Stimulated activated CD4-positive, alpha-beta T cell treated with anti-CD3 and anti-CD28 coated beads, Interleukin-12 subunit alpha, Interleukin-12 subunit beta, amount 100 ng/mL, for 4 hours (primary cell): Measurements from ENCODE around the gene MYZAP.

Experiments
- DNase-seq: peaks from one replicate; pipeline ENCODE4 v3.0.0-alpha.2; 2020

MYZAP gene

DNA sequence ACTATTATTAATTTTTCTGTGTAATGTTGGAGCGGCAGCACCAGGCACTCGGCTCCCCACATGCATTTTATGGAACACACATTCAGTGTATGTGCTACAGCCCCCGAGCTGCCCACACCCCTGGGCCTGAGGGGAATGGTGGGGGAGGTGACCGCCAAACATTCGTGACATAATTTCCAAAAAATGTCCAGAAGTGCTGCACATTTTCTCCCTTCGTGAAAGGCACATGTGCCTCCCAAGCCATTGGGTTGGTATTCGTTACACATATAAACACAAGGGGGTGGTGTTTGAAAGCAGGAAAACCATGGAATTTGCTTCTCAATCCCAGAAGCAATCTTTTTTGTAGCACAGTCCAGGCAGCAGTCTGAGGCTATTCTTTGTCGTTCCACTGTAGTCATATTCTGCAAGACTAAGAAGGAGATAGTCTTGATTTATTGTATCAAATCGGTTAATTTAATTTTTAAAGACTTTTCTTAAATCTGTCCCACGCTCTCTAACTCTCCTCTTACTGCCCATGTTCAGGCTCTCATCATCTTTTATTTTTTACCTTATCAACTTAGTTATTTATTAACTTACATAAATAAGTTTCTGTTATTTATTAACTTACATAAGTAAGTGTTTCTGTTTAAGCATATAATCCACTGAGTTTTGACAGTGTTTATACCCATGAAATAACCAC is 75.6 kb downstream of the MYZAP start:
- DNase-seq, result no peak

DNA sequence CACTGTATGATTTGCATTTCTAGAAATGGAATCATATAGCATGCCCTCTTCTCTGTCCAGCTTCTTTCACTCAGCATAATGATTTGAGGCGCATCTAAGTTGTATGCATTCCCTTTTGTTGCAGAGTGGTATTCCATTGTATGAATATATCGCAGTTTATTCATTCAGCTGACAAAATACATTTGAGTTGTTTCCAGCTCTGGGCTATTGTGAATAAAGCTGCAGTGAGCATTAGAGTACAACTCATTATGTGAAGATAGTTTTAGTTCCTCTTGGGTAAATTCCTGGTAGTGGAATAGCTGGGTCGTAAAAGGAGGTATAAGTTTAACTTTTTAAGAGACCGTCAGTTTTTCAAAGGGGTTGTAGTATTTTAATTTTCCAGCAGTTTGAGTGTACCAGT is 76.3 kb downstream of the MYZAP start:
- DNase-seq, result no peak

DNA sequence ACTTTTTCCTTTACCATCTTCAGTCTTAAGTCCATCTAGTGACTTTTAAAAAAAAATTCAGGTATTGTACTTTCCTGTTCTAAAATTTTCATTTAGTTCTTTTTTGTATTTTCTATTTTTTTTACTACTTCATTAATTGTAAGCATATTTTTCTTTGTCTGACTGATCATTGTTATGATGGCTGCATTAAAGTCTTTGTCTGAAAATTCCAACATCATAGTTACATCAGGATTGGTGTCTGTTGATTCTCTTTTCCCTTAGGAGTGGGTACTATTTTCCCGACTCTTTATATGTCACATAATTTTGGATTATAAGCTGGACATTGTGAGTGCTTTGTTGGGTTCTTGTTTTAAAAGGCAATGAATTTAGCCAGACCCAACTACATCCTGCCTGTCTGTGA is 79.9 kb downstream of the MYZAP start:
- no peak for DNase-seq

DNA sequence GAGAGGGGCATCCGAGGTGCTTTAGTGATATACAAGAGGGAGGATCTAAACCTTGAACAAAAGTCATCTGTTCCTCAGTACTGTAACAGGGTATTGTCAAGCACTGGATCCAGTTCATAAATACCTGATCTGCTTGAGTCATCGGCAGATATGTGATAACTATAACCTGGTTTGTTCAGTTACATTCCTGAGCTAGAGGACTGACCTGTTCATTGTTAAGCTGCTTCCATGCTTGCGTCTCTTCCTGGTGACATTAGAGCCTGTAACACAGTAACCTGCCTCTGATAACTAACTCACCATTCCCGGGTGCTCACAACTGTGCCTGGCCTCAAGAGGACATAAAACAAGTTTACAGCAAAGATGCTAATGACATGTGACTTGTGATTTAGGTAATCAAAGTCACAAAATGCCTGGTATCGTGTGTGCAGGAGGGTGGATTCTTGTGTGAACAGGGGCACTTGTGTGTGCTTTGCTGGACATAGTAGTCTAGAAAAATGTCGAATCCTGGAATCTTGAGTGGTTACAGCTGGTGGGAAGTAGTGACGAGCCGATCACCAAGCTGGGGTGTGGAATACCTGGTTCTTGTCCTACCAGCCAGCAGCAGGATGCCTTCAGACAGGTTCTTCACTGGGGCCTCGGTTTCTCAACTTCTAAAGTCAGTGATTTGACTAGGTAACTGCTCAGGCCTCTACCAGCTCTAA is 83.9 kb downstream of the MYZAP start:
- no peak for DNase-seq

DNA sequence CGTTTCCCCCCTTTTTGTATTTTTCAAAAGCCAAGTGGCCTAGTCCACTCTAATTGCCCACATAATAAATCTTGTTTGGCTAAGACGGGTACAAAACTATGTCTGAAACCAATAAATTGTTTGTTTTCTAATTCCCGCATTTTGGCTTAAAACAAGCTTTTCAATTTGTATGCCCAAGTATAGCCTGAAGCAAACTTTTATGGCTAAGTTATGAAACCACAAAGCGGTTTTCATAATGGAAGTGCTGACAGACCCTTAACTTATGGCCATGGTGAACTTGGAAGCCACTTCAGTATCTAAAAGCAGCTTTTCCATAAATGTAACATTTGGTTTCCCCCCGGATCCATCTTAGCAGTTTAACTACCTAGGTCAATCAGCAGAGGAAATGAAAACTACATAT is 84.9 kb downstream of the MYZAP start:
- no peak for DNase-seq

DNA sequence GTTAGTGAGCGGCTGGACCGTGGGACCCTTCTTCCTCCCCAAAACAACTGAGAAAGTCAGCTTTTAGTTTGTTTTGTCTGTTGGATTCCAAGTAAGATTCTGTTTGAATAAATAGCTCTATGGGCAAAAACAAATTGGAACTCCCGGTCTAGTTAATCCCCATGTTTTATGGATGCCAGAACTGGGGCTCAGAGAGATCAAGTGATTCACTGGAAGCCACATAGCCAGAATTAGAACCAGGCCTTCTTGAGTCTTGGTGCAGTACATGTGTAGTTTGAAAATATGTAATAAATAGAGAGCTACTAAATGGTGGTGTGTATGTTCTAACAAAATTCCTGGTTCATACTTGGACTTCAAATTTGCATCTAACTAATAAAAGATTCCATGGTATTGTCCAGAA is 85.5 kb downstream of the MYZAP start:
- no peak for DNase-seq

DNA sequence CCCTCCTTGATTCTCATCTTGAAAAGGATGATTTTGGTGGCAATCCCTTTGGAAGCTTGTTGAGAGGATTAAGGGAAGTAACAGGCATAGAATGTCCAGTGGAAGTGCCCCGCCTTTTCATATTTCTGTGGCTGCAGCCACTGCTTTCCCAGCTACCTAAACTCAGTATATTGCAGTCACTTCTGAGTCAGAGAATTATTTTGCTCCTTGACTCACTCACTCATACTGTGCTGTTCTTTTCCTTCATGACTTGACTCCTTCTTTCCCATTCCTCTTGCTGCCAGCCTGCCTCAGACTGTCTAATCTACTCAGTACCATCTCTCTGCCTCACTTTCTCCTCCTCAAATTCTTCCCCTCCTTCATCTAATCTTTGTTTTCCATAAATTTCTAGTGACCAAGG is 88.3 kb downstream of the MYZAP start:
- no peak for DNase-seq

DNA sequence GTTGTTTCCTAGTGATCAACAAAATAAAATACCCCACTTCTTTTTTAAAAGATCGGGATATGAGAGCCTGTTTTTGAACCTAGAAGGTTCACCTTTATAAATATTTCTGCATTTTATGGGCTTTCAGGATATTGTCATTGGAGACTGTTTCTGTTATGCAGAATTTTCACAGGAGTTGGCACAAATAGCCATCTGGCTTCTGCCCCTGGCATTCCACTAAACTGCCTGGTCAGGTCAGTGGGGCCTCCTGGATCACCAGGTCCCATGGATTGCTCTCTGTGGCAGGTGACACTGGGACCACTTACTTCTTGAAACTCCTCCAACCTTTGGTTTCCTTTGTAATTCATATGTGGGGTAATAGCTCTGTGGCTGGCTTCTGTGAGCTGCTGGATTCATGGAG is 89.3 kb downstream of the MYZAP start:
- no peak for DNase-seq

DNA sequence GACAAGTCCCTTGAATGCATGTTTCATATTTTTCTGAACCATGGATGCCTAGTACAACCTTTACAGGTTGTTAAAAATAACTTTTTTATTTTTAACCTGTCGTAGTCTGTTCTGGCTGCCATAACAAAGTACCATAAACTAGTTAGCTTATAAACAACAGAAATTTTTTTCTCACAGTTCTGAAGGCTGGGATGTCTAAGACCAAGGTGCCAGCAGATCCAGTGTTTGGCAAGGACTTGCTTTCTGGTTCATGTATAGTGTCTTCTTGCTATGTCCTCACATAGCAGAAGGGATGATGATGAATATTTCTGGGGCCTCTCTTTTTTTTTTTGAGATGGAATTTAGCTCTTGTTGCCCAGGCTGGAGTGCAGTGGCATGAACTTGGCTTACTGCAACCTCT is 91.8 kb downstream of the MYZAP start:
- no peak for DNase-seq

DNA sequence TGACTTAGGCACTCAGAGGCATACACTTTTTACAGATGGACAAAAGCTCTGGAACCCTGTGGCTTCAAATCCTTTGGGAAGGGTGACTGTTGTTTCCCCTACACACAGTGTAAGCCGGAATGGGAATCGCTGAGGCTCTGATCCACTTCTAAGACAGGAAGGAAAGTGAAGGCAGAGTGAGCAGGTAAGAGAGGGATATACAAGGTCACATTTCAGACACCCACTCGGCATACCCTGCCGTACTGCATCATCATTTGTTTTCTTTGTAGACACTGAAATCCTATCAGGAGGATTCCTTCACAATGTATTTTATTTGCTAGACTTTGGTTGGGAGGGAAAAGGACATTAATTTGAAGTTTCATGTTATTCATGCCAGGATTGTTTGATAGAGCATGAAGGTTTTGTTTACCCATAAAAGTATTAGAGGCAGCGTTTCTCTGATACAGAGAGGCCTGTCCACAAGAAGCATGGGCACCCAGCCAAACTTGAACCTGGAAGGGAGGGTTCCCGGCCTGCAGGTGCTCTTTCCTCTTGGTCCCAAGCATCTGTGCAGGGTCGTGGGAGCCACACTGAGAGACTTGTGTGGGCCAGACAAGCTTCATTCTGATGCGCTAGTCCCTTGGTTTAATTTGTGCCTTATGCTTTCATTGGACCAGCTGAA is 92.9 kb downstream of the MYZAP start:
- no peak for DNase-seq

DNA sequence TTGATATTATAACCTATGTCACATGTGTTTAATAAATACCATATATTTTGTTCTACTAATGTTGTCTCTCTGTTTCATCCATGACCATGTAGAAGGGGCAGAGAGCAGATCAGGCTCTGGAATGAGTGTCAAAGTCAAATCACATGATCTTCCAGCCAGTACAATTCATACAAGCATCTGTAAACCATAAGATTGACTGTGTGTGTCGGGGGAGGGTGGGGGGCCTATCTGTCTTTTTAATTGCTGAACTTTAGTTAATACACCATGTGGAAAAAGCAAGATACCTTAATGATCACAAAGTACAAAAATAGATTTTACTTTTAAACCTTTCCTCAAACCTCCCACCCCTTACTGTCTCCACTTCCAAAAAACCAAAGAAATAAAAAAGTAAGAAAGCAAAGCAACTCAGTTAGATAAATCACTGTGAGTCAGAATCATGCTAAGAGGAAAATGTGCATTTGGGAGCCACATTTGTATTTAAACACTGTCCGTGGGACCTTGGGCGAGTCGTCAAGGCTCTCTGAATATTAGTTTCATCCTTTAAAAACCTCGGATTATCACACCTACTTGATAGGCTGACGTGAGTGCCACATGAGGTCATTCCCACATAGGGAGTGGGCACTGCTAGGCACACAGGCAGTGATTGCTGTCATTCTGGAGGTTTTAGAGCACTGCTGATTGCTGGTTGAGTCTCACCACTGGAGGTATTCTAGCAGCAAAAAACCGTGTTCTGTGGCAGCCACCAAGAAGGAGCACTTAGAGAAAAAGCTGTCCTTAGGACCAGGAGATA is 93.8 kb downstream of the MYZAP start:
- DNase-seq, result no peak

DNA sequence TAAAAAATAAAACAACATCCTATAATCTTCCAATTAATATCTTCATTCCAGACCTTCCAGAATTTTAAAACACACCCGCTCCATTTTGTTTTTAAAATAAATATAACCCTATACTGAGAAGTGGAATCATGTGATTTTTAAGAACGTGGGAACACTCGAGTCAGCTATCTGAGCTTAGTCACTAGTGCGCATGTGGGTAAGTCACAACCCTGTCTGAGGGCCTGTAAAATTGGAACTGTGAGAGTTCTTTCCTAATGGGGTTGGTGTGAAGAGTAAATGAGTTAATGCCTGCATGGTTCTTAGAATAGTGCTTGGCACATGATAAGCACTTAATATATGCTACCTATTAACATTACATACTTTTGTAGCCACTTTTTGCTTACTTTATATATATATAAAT is 95.0 kb downstream of the MYZAP start:
- DNase-seq, result no peak

DNA sequence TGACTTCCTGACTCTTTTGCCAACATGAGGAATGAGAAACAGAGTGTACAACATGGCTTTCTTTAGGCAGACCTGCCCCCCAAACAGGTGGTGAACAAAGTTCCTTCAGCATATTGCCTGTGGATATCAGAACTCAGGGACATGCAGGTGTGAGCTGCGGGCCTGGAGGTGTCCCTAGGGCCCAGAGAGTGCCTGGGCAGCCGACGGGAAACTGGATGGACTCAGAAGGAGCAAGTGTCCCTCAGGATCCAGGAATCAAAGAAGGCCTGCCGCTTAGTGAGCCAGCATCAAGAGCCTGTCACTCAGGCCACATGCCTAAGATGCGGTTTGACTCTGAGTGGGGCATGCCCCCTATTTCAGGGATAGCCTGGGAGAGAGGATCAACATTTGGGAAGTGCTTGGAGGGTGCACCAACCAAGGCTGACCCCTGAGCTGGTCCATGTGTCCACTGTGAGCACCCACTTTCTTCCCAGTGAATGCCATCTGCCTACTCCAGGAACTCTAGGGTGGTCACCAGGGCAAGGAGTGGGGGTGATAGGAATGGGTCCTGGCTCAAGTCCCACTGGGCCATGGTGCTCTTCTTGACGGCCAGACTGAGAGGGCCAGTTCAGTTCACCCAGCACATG is 98.8 kb downstream of the MYZAP start:
- no peak for DNase-seq

DNA sequence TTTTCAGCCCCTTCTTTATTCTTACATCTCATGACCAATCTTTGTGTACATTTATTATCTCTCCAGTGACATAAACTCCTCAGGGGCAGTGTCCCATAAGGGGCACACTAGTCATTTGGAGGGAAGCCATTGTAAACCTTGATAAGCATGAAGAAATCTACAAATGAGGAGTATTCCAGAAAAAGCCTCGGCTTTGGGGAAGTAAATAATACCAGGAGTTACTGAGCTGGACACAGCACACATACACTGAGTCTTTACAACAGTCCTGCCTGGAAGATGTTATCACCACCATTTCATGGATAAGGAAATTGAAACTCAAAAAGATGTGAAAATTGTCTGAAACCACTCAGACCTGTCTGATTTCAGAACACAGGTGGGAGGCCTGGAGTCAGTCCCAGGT is 99.4 kb downstream of the MYZAP start:
- no peak for DNase-seq

DNA sequence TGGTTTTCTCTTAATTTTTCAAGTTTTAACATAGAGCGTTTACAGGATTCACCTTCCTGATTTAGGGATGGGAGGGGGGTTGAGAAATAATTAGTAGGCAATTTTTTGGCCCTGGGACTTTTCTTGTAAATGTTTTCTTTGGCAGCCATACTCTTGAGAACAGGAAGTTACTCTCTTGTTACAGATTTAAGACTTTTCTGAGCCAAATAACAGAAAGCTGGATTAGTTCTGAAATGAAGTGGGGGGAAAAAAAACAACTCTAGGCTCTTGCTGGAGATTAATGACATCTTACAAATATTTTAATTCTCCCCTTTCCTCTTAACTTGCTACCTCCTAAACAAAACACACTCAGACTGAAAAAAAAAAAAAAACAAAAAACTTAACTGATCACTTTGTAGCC is 101.0 kb downstream of the MYZAP start:
- DNase-seq, result no peak

DNA sequence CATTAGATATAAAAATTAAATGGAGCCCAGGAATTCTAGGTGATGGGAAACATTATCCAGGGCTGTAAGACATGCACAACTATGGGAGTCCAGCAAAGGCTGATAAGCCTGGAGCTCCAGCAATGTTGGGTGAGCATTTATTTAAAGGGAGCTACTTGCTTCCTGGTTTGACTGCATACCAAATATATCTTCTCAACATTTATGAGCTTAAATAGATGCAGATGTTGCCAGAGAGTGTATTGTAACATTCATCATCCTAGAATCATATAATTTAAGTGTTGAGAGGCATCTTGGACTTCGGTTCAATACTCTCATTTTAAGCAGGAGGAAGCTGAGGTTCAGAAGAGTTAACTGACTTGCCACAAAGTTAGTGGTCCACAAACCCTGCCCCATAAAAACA is 102.6 kb downstream of the MYZAP start:
- DNase-seq, result no peak

DNA sequence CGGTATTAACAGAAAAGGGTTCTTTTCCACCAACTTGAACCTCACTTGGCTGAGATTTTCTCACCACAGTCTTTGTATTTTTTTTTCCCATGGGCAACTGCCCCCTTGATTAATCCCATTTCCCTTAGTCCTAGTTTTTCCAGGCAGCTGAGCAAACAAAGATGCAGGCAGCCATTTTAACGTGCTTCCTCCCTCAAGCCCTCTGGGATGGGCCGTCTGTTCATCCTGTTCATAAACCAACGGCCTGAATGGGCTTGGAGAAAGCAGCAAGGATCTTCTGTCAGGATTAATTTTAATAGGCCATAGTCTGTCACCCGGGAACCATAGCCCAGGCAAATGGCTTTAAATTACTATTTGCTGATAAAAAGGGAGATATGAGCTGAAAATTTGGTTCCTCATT is 104.4 kb downstream of the MYZAP start:
- no peak for DNase-seq

DNA sequence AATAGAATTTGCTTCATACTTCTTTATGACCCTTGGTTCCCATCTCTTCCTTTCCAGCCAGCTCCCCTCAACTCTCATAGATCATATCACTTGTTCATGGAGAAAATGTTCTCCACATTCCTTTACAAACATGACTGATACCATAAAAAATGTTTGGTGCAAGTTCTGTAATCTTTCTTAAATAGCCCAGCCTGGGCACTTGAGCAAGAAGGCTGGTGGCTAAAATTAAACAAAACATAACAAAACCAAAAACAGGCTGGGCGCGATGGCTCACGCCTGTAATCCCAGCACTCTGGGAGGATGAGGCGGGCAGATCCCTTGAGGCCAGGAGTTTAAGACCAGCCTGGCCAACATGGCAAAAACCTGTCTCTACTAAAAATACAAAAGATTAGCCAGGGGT is 105.9 kb downstream of the MYZAP start:
- DNase-seq, result no peak

DNA sequence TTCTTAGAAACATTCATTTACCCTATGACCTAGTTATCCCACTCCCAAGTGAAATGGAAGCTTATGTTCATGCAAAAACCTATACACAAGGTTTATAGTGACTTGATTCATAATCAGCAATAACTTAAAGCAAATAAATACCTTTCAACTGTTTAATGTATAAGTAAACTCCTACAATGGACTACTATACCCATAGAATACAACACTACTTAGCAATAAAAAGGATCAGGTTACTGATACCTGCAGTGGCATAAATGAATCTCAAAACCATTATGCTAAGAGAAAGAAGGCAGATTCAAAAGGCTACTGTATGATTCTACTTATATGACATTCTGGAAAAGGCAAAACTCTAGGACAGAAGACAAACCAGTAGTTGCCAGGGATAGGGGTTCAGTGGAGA is 106.5 kb downstream of the MYZAP start:
- DNase-seq, result no peak

DNA sequence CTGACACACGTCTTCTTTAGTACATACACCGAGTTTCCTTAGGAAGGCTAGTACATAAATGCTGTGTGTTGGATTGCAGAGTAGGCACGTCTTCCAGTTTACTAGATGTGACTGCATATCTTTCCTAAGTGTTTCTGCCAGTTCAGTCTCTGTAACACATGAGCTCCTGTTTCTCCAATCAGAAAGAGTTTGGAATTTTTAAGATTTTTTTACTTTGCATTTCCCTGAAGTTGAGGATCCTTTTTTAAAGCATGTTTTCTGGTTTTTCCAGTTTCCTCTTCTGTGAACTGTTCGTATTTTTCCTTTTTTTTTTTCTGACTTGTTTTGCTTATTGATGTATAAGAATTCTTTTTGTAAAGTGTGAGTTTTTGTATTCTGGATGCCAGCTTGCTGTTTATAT is 107.3 kb downstream of the MYZAP start:
- no peak for DNase-seq

DNA sequence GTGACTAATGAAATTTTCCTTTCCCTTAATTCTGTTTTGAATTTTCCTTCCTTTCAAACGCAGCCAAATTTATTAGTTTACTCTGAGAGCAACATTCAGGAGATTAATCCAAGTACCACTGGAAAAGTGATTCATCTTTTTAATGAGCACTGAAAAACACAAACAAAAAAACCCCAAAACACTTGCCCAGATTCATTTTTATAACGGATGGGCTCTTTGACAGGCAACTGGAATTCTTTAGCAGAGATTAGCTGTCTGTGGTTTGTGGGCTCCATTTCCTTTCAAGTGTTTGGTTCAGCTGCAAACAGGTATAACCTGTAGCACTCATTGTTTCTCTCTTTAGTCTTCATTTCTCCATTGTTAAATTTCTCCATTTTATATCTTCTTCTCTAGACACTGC is 111.7 kb downstream of the MYZAP start:
- no peak for DNase-seq

DNA sequence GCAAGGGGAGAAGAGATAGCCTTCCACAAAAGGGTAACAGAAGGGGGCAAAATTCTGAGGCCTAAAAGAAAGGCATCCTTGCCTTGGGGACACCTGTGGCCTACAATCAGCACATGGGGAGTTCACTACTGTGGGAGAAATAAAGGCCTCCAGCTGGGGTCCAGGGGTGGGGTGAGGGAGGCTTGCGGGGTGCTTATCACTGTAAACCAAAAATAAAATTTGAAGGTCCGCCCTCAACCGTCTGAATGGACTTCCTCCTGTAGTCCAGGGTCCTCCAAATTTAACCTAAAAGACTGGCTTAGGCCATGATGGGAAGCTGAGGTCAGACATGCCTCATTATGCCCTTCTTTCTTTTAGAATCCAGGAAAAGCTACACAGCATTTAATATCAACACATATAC is 112.7 kb downstream of the MYZAP start:
- no peak for DNase-seq

DNA sequence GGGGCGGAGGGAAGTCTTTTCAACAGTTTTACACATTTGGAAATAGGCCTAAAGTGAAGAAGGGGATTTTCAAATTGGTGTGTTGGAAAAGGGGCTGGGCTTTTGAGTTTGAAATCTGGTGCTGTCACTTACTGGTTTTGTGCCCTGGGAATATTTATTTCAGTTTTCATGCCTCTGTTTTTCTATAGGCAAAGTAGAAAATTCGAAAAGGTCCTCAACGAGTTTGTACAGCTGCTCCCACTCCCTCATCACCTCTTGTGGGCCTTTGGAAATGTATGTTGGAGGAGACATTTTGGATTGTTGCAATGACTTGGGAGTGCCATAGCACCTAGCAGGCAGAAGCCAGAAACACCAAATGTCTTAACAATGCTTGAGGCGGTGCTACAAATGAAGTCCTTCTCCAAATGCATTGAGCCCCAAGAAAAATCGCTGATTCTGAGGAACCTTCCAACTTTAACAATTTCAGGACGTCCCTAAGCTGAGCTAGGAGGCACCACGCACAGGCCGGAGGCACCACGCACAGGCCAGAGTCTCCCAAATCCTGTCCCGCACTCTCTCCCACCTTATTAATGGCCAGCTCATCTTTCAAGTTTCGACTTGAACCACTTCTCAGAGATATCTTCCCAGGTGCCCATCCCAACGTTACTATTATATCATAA is 114.2 kb downstream of the MYZAP start:
- DNase-seq, result no peak
